ENCODE data around the gene EARS2.
"Not testable (repeated sequence)": the region's sequence is repeated elsewhere in the genome, so short reads cannot be mapped to it uniquely, and the experiment has no call there.

The EARS2 gene

DNA sequence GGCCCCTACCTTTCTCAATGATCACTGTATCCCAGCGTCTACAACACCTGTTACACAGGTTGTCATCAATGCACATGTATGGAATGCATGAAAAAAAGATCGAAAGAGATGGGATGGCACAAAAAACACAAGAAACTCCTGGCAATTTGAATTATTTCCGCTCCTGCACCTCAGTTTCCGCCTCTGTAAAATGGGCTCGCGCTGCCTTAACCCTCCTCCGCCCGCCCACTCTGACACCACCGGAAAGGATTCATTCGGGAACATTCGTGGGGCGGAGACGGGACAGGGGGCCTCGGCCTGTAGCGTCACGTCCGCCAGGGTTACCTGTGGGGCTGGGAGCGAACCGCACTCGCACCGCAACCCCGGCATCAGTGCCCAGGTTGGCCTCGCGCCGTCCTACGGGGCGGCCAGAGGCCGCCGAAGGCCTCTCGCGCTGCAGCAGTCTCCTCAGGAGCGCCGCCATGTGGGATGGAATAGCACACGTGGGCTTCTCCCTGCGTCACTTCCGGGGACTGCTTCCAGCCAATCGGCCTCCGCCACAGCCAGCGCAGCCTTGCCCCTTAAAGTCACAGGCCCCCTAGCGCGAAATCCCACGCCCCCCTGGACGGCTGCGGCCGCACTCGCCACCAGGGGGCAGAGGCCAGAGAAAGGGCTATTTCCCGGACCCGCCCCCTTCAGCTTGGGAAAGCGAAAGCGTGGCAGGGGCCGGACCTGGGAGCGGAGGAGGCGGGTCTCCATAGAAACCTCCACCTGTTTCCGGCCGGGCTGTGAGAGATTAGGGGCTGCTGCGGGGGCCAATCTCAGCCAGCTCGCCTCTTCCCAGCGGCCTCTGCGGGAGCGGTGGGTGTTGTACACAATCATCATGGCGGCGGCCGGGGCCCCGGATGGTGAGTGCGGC lies at the start of gene EARS2, which contains the start of gene UBFD1:
EARS2 (minus strand) TSS at position 470 of the 898 bp plus-strand sequence; CDS start at position 463, 7 bp downstream.
UBFD1 (plus strand) TSS at position 847 of the 898 bp plus-strand sequence; CDS start at position 863, 16 bp downstream.
- peak; percentile 89 for DNase-seq (ENCODE audit: low read depth)

DNA sequence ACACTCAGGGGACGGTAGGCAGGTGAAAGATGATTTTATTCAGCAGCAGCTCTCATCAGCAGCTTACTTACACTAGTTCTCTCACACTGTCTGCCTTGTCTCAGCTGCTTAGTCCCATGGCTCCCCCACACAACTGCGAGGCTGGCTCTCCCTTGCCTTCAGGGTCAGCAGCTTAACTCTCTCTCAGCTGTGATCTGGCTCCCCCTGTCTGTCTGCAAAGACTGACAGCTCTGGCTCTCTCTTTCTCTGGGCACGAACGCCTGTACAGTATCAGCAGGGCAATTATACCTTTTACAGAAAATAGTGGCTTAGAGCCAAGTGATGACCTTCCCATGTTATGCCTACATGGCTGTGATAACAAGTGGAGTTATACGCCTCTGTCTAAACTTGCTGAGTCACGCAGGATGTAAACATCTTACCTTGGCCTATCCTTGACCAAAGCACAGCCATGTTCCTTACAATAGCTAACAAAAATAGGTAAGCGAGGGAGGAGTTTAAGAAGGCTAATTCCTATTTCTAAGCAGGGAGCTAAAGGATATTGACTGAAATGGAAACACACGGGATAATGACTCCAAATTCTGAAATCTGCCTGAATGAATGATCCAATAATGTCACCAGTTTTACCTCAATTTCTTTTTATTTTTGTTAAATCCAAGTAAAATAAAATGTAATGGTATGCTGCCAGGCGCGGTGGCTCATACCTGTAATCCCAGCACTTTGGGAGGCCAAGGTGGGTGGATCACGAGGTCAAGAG lies 40.0 kb upstream of the EARS2 start:
- DNase-seq (ENCODE audit: low read depth): no peak

DNA sequence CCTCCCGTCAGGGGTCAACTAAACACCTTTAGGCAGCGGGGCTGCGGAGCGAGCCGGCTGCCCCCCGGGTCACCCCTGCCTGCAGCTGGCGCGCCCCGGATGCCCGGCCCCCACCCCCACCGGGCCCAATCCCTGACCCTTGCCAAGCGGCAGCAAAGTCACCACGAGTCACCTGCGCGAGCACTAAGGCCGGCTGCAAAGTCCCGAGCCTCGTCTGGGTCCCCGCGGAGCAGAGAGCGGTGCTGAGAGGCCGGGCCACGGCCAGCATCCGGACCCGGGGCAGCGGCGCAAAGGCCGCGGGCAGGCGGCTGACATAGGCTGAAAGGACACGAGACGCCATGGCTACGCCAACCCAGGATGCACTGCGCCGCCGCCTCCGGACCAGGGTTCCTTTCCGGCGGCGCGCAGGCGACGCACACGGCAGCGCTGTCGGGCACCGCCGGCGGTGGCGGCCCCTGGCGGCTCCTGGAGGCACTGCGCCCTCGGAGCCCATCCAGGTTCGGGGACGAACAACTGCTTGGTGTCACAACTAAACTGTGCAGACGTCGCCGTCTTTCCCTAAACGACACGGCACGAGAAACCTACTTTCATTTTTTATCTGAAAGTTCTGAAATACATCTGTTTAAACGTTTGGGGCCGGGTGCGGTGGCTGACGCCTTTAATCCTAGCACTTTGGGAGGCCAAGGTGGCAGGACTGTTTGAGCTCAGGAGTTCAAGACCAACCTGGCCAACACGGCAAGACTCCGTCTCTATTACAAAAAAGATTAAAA lies 39.0 kb upstream of the EARS2 start, which contains the start of gene NDUFAB1:
NDUFAB1 (minus strand) TSS at position 366 of the 770 bp plus-strand sequence; CDS start at position 340, 26 bp downstream.
- peak; percentile 80 for DNase-seq (ENCODE audit: low read depth)

DNA sequence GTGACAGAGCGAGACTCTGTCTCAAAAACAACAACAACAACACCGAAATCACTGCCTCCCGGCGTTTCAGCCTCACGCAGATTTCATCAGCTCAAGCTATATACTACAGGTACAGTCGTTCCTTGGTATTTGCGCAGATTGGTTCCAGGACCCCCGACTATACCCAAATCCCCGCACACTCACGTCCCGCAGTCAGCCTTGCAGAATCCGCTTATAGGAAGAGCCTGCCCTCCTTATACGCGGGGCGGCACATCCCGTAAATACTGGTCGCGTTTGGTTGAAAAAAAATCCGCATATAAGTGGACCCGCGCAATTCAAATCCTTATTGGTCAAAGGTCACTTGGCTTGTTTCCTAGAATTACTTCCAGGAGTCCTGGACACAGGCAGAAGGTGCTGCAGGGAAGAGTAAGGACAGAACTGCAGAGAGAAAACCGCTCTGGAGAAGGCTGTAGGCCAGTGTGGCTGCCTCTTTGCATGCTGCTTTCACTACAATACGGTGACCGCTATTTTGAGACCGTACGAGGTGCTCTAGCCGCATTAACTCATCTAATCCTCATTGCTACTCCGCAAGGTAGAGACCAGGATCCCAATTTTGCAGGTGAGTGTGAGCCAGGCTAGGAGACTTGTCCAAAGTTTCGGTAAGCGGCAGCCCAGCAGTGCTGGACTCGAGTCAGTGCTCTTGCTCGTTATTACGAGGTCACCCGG lies 38.2 kb upstream of the EARS2 start:
- no peak for DNase-seq (ENCODE audit: low read depth)

DNA sequence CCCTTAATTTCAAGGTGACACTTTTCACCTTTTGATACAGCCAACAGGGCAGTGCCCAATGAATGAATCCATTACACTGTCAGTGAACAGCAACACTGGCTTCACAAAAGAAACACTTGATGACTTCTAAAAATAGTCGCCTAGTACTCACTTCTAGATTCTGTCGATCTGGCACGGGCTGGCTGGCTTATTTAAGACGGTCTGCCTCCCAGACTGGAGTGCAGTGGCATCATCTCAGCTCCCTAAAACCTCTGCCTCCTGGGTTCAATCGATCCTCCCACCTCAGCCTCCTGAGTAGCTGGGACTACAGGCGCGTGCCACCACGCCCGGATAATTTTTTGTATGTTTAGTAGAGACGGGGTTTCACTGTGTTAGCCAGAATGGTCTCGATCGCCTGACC lies 37.0 kb upstream of the EARS2 start:
- no peak for DNase-seq (ENCODE audit: low read depth)

DNA sequence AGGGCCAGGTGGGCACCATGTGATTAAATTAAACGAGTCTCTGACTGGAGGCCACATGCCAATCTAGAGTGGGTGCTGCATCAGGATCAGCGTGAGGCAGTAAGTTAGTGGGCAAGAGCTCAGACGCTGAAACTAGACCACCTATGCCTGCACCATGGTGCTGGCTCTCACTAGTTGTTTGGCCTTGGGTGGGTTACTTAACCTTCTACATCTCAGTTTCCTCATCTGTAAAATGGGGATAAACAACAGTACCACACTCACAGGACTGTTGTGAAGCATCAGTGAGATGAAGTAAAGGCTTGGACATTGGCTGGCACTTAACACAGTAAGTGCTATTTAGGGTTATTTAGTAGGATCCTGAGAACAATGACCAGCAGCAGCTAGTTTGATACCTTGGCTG lies 33.0 kb upstream of the EARS2 start:
- DNase-seq (ENCODE audit: low read depth): no peak

DNA sequence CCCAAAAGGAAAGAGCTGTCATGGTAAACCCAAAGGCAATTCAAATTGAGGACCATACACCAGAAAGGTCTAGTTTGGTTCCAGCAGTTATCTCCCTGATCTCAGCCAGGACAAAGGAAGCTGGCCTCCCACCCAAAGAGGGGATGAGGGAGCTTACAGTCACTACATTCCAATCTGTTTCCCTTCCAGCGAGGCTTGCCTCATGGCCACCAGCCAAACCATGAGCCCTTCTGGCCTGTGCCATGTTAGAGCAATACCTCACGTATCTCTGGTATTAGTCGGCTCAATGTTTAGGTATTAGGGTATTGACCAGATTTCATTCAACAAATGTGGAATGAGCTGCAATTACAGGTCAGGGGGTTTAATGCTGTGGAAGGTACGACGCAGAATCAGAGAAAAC lies 30.6 kb upstream of the EARS2 start:
- DNase-seq (ENCODE audit: low read depth): no peak

DNA sequence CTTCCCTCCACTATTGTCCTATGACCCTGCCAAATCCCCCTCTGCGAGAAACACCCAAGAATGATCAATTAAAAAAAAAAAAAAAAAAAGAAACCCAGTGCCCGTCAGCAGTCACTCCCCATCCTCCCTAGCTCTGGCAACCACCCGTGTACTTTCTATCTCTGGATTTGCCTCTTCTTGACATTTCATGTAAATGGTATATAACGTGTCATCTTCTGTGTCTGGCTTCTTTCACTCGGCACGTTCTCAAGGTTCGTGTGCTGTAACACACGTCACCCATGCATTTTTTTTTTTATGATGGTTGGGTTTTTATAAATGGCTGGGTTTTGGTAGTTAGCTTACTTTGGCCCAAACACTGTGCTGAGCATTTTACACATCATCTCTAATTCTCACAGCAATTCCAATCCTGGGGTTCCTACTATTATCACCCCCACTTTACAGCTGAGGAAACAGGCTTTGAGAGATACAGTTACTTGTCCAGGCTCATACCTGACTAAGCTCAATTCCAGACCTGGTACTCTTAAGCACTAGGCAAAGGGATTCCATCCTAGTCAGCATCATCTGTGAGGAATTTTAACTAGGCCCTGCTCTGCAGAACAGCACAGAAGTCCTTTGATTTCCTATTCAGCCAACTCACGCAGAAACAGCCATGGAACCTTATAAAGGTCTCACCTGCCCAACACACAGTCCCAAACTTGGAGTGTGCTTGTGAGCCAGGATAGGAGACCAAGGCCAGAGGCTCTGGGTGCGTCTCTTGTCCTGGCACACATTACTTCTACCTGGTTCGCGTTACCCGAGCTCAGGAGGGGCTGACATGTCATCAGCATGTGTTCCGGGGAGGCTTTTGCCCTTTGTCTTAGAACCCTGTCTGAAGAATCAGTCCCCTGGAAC lies 27.3 kb upstream of the EARS2 start:
- DNase-seq (ENCODE audit: low read depth): no peak

DNA sequence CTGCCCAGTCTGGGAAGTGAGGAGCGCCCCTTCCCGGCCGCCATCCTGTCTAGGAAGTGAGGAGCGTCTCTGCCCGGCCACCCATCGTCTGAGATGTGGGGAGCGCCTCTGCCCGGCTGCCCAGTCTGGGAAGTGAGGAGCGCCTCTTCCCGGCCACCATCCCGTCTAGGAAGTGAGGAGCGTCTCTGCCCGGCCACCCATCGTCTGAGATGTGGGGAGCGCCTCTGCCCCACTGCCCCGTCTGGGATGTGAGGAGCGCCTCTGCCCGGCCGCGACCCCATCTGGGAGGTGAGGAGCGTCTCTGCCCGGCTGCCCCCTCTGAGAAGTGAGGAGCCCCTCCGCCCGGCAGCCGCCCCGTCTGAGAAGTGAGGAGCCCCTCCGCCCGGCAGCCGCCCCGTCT lies 26.1 kb upstream of the EARS2 start:
- not testable (repeated sequence) for DNase-seq (ENCODE audit: low read depth)

DNA sequence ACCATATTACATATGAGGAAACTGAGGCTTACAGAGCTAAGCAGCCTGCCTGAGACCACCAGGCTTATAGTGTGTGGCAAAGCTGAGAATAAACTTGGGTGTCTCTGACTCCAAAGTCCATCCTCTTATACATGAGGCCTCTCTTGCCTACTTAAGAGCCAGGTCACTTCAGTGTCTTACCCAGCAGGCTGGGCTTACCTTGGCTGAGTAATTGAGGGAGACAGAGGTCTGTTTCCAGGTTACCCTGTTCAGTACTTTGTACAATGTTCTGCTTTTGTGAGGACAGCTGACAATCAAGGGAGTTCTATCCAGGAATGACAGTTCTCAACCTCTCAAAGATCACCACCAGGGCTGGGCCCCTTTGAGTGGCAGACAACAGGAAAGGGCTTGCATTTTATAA lies 24.6 kb upstream of the EARS2 start:
- no peak for DNase-seq (ENCODE audit: low read depth)

DNA sequence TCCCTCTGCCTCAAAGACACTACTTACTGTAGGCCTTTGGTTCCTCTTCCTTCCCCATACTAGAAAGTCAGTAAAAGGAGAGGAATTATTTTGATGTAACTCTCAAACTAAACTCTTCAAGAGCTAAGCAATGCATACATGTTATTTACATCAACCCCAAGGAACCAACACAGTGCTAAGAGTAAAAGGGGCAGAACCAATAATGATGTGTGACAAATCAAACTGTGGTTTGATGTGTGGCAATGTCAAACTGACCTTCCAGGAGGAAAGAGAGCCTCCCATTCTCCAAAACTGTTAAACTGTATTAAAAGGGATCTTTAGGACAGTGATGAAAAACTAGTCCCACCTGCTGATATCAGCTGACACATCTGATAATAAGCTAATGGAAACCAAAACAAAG lies 23.2 kb upstream of the EARS2 start:
- no peak for DNase-seq (ENCODE audit: low read depth)

DNA sequence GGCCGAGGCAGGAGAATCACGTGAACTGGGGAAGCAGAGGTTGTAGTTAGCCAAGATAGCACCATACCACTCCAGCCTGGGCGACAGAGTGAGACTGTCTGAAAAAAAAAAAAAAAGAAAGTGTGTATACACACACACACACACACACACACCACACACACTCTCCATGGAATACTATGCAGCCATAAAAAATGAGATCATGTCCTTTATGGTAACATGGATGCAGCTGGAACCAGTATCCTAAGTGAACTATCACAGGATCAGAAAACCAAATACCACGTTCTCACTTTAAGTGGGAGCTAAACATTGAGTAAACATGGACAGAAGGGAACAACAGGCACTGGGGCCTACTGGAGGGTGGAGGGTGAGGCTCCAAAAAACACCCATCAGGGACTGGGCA lies 22.2 kb upstream of the EARS2 start:
- no peak for DNase-seq (ENCODE audit: low read depth)

DNA sequence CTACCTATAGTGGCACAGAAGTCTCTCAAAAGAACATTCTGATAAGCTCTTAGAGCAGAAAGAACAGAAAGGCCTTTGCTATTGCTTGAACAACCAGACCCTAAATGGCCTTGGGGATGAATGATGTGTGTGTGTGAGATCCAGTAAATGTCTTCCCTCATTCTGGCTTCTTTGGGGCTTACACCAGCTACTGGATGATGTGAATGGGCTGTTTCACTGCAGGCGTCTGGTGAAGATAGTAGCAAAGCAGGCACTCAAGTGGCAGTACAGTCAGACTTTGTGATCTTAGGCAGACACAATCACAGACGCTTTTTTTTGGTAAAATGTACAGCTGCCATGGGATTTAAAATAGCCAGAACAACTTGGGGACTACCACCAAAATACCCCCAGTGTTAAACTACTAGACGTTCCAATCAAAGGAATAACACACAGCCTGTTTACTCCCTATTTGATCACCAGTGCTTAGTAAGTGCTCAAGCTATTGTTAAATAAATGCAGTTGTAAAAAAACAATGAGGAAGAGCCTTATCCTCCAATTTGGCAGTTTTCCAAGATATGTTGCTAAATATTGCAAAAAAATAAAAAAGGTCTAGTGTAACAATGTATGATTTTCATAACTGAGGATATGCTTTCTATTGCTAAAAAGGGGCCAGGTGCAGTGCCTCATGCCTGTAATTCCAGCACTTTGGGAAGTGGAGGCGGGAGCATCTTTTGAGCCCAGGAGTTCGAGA lies 21.1 kb upstream of the EARS2 start:
- no peak for DNase-seq (ENCODE audit: low read depth)

DNA sequence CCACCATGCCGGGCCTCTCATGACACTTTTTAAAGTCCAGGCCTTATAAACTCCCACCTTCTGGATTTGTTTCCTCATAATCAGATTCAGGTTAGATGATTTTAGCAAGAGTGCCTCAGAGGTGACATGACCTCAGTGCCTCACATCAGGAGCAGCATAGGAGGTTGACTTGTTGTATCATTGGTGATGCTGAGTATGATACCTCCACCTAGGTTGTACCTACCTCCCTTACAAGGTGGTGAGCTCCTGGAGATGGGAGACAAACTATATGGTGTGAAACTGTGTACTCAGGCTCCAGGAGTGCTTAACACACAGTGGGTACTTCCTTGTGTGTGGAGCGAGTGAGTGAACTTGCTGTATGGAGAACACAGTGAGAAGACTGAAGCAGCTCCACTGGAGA lies 20.3 kb upstream of the EARS2 start:
- no peak for DNase-seq (ENCODE audit: low read depth)

DNA sequence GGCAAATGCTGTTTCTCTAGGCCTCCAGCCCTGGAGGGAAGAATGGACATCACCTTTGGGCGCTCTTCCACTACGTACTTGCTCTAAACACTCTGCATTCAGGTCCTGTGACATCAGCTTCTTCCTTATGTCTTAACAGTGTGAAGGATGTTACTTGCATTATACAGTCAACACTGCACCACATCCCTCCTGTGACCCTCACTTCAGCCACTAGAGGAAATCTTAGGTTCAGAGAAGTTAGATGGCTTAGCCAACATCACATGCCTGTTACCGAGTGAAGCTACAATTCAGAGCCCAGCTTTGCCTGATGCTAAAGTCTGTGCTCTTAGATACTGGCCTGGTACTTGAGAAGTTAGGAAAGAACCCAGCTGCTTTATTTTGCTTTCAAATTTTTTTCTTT lies 18.7 kb upstream of the EARS2 start:
- DNase-seq (ENCODE audit: low read depth): no peak

DNA sequence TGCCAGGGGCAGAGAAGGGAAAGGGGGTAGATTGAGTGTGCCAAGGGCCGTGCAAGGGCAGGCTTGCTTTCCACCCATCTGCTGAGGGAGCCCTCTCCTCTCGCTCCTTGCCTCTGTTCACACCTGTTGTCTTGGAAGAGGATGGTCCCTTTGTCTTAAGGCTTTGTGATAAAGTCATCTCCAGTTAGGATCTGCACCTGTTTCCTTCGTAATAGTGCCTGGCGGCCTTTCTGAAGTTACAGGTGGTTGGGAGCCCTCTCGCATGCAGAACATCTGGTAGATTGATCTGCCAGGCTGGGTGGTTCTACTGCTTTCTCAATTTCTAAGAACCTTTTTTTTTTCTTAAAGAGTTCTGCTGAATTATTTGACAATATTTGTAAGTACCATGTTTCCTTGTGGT lies 16.7 kb upstream of the EARS2 start:
- DNase-seq (ENCODE audit: low read depth): no peak

DNA sequence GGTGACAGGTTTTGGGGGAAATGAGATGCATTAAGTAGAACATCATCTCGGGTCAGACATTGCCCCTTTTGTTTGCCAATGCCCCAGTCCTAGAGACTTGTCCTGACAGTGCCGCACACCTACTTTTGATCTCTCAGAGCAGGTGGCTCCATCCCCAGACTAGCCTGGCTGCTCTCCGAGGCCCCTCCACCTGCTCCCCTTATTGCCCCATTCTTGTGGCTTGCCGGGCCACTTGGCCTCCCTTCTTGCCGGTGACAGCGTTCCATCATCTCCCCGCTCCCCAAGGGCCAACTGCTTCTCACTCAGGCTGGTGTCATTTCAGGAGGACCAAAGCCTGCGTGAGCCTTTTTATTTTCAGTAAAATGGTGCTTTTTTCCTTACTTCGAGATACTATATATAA lies 15.2 kb upstream of the EARS2 start:
- DNase-seq (ENCODE audit: low read depth): no peak

DNA sequence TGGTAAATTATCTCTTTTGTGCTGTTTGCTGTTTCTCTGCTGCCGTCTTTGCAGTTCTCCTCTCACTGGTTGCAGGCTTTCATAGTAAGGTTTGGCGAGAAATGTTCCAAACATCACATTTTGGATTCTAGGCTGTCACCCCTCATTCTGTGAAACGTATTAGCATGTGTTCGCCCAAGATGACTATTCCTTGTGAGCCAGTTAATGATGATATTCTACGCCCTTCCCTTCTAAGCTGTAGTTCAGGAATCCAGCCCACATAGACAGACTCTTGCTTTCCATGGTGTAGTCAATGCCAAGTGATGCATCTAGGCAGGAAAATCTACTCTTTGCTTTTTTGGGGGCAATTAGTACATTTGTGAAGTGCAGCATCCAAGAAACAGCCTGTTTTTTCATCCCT lies 14.7 kb upstream of the EARS2 start:
- no peak for DNase-seq (ENCODE audit: low read depth)

DNA sequence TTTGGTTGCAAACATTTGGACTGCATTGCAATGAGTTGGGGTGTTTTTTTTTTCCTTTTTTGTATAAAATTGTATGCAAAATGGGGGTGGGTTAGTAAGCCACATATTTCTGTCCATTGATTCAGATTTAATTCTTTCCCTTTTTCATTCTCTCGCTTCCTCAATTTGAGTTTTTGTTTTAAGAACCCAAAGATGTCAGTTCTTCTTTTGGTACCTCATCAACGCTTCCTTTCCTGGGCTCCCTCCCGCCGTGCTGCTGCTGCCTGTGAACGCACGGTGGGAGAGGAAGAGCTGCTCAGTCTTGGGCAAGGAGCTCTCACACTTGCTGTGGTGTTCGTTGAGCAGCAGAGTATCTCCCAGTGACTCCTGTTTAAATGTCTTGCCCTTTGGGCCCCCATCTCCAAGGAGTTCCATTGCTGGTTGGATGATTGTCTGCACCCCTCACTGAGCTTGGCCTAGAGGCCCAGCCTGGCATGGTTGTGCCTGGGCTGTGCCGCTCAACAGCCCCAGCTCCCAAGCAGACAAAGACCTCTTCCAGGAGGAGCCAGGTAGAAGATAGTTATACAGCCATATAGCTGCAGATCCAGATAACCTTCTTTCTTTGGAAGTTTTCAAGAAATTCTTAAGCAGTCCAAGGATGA lies 14.0 kb upstream of the EARS2 start:
- DNase-seq (ENCODE audit: low read depth): no peak

Measured in stimulated activated CD8-positive, alpha-beta memory T cell treated with anti-CD3 and anti-CD28 coated beads, Interleukin-15, amount 100 ng/mL, for 1 hour (primary cell).